HCT116 (cell line): ENCODE data around the gene FAM227B. TPM values are rescaled to one million over a fixed set of nuclear protein-coding genes. Genes with fewer than 3 reads are reported as not detected.

Experiments used
- ATAC-seq: fragments of 200-7000 bp; cut with Tn5 transposase; 2 replicates; pipeline ENCODE4 v1.9.1; 2020; ENCODE audit warnings: mild to moderate bottlenecking, moderate library complexity
- BruUV-seq: library from RNA; stranded (reverse); fragments of 400-500 nt; replicated peaks from 2 replicates; lab custom pipeline; 2021; lab: Mats Ljungman, UMichigan
- CTCF ChIA-PET: fragments of 300-600 bp; sonication (Branson Sonifier 250); formaldehyde crosslinking; loops from one replicate; lab custom pipeline; 2021; ENCODE audit warnings: antibody characterized with exemption; lab: Charles Lee
- POLR2A ChIA-PET: fragments of 300-600, 350-600 bp; sonication (Branson Sonifier 250); formaldehyde crosslinking; loops from one replicate; lab custom pipeline; 2021; ENCODE audit warnings: antibody characterized with exemption; lab: Charles Lee
- RAD21 ChIA-PET, 2 experiments: fragments of 300-600 bp; sonication (Branson Sonifier 250); formaldehyde crosslinking; loops; one replicate each; lab custom pipeline; 2023; ENCODE audit warnings: low total read pairs in 2 of 2; ENCODE audit not compliant: uncharacterized antibody in 2 of 2, unreplicated experiment in 2 of 2, low non-redundant PET in 1 of 2; lab: Charles Lee
- DNase-seq: peaks from one replicate; pipeline ENCODE4 v3.0.0-alpha.2; 2010; ENCODE audit warnings: low read depth, low spot score
- H2AFZ ChIP-seq: fragments of 200-600 bp; shearing (Covaris generic), sonication (generic); 2 replicates; pipeline ENCODE4 v1.6.1; 2017; ENCODE audit warnings: low read depth, mixed run types, mixed read lengths, antibody characterized with exemption, low read length; ENCODE audit not compliant: poor library complexity, severe bottlenecking
- H3K27ac ChIP-seq: 2 replicates; pipeline ENCODE4 v1.5.1; 2012; ENCODE audit warnings: low read depth, low read length
- H3K27me3 ChIP-seq: fragments of 200-600 bp; sonication (generic); 2 replicates; pipeline ENCODE4 v1.6.1; 2016; ENCODE audit warnings: mixed run types, low read length, mixed read lengths; ENCODE audit not compliant: insufficient read depth
- H3K36me3 ChIP-seq, 2 experiments: fragments of 200-500 bp in 1 of 2; fragments of 200-600 bp in 1 of 2; sonication (Bioruptor generic) in 1 of 2; sonication (generic) in 1 of 2; 2 replicates each; pipeline versions ENCODE4 v1.5.1 to v1.6.1; 2014 to 2016; ENCODE audit warnings: low read length in 2 of 2, inconsistent platforms in 1 of 2, mixed read lengths in 1 of 2, mixed run types in 1 of 2; ENCODE audit not compliant: insufficient read depth in 2 of 2, control insufficient read depth in 1 of 2
- H3K4me1 ChIP-seq, 2 experiments: fragments of 200-600 bp in 1 of 2; sonication (generic) in 1 of 2; 2 replicates each; pipeline versions ENCODE4 v1.5.1 to v1.6.1; 2012 to 2017; ENCODE audit warnings: low read length in 2 of 2, inconsistent platforms in 1 of 2, mild to moderate bottlenecking in 1 of 2, mixed read lengths in 1 of 2, mixed run types in 1 of 2, moderate library complexity in 1 of 2; ENCODE audit not compliant: insufficient read depth in 2 of 2, control insufficient read depth in 1 of 2
- H3K4me2 ChIP-seq: fragments of 200-600 bp; sonication (generic); 2 replicates; pipeline ENCODE4 v1.6.1; 2017; ENCODE audit warnings: mixed run types, low read length, mixed read lengths
- H3K4me3 ChIP-seq, 2 experiments: fragments of 200-600 bp in 1 of 2; sonication (generic) in 1 of 2; replicated peaks in 1 of 2; 2 replicates each; pipeline ENCODE4 v1.5.1; 2011 to 2016; ENCODE audit warnings: low read length in 2 of 2, control low read depth in 1 of 2, low read depth in 1 of 2, mild to moderate bottlenecking in 1 of 2, mixed read lengths in 1 of 2, mixed run types in 1 of 2
- H3K79me2 ChIP-seq: fragments of 200-600 bp; sonication (generic); 2 replicates; pipeline ENCODE4 v1.6.1; 2017; ENCODE audit warnings: mild to moderate bottlenecking, mixed run types, low read length, moderate library complexity, mixed read lengths; ENCODE audit not compliant: insufficient read depth
- H3K9ac ChIP-seq: fragments of 200-600 bp; sonication (generic); 2 replicates; pipeline ENCODE4 v1.6.1; 2016; ENCODE audit warnings: low read length, mixed read lengths
- H3K9me2 ChIP-seq: fragments of 200-600 bp; sonication (generic), shearing (Covaris generic); 2 replicates; pipeline ENCODE4 v1.6.1; 2017; ENCODE audit warnings: mixed run types, mild to moderate bottlenecking, moderate library complexity; ENCODE audit not compliant: insufficient read depth
- H3K9me3 ChIP-seq, 2 experiments: fragments of 200-500 bp in 1 of 2; fragments of 200-600 bp in 1 of 2; sonication (Bioruptor generic) in 1 of 2; sonication (generic) in 1 of 2; 2 replicates each; pipeline ENCODE4 v1.6.1; 2014 to 2017; ENCODE audit warnings: low read length in 2 of 2, mixed read lengths in 2 of 2, inconsistent platforms in 1 of 2, low read depth in 1 of 2, mild to moderate bottlenecking in 1 of 2, mixed run types in 1 of 2, moderate library complexity in 1 of 2; ENCODE audit not compliant: control insufficient read depth in 1 of 2, insufficient read depth in 1 of 2
- H4K20me1 ChIP-seq: fragments of 200-600 bp; sonication (generic), shearing (Covaris generic); 2 replicates; pipeline ENCODE4 v1.6.1; 2017; ENCODE audit warnings: mixed run types, mild to moderate bottlenecking, moderate library complexity; ENCODE audit not compliant: insufficient read depth
- CBX3 ChIP-seq: IDR thresholded peaks from 2 replicates; pipeline ENCODE4 v1.6.1; 2012; ENCODE audit warnings: low read depth
- CEBPB ChIP-seq: IDR thresholded peaks from 2 replicates; pipeline ENCODE4 v1.6.1; 2012; ENCODE audit warnings: low read depth
- EGR1 ChIP-seq: IDR thresholded peaks from 2 replicates; pipeline ENCODE4 v1.6.1; 2012; ENCODE audit warnings: low read depth
- ELF1 ChIP-seq: IDR thresholded peaks from 2 replicates; pipeline ENCODE4 v1.6.1; 2012; ENCODE audit warnings: low read depth, borderline replicate concordance
- JUND ChIP-seq: IDR thresholded peaks from 2 replicates; pipeline ENCODE4 v1.6.1; 2012
- POLR2A ChIP-seq: IDR thresholded peaks from 2 replicates; pipeline ENCODE4 v1.7.0; 2011; ENCODE audit warnings: borderline replicate concordance; ENCODE audit not compliant: insufficient read depth, insufficient read length; ENCODE audit errors: extremely low read depth
- POLR2AphosphoS5 ChIP-seq: IDR thresholded peaks from 2 replicates; pipeline ENCODE4 v1.6.1; 2011; ENCODE audit warnings: mild to moderate bottlenecking, low read depth, low read length, moderate library complexity
- RAD21 ChIP-seq: IDR thresholded peaks from 2 replicates; pipeline ENCODE4 v1.6.1; 2012; ENCODE audit warnings: low read depth, mild to moderate bottlenecking
- YY1 ChIP-seq: IDR thresholded peaks from 2 replicates; pipeline ENCODE4 v1.6.1; 2011; ENCODE audit warnings: low read length, low read depth, moderate library complexity, mild to moderate bottlenecking; ENCODE audit not compliant: insufficient replicate concordance; ENCODE audit errors: extremely low read depth
- ZFX ChIP-seq: fragments of 450-650 bp; IDR thresholded peaks from 2 replicates; pipeline ENCODE4 v1.6.1; 2017
- ZNF274 ChIP-seq: fragments of 200-500 bp; sonication (Bioruptor generic); IDR thresholded peaks from 2 replicates; pipeline ENCODE4 v1.6.1; 2014; ENCODE audit warnings: mild to moderate bottlenecking, low read depth, low read length, inconsistent platforms
- intact Hi-C: fragments of 100-400 bp; cut with micrococcal nuclease; formaldehyde crosslinking; loops from 2 replicates; pipeline ENCODE4 v1.10.0; 2022
- total RNA-seq: library from RNA; stranded (reverse); gene quantifications from one replicate; pipeline ENCODE4 v1.2.1, GENCODE V29; 2021; ENCODE audit not compliant: unreplicated experiment
- TF ChIP-seq, protein P1 (sequence below), 3 experiments: fragments of 200-600 bp in 1 of 3; sonication (generic) in 1 of 3; IDR thresholded peaks in 2 of 3; conservative IDR thresholded peaks in 1 of 3; 2 replicates each; pipeline ENCODE4 v1.5.1; 2012 to 2017; ENCODE audit warnings: low read depth in 2 of 3, low read length in 2 of 3, antibody characterized with exemption in 1 of 3, borderline replicate concordance in 1 of 3, control low read depth in 1 of 3, mild to moderate bottlenecking in 1 of 3, mixed read lengths in 1 of 3, mixed run types in 1 of 3, moderate library complexity in 1 of 3; ENCODE audit not compliant: insufficient read depth in 1 of 3
- TF ChIP-seq, protein P2 (sequence below): IDR thresholded peaks from 2 replicates; pipeline ENCODE4 v1.6.1; 2012

The FAM227B gene
- total RNA-seq, 1 experiment from 2014 or later = 6.9 TPM

- intact Hi-C loops = no loop called here
- ChIA-PET POLR2A (no interaction called here), CTCF (interaction anchor here (2.0 kb wide), 1 partner anchor 14 kb away, joined by 5 read pairs; the partner anchor contains the start of gene FGF7), RAD21 (no interaction called here)
- Histone ChIP-seq H3K9me3 (no peaks in the 10 kb centered on the region), H3K4me1 (no peaks in the 10 kb centered on the region), H3K9me2 (no peaks in the 10 kb centered on the region), H3K4me2 (no peak overlapping the region), H2AFZ (no peak overlapping the region), H3K36me3 (no peaks in the 10 kb centered on the region), H3K4me3 (no peak overlapping the region), H3K9ac (no peak overlapping the region), H3K79me2 (no peaks in the 10 kb centered on the region), H3K27ac (no peak overlapping the region)
- BruUV-seq = no TSS peak
- ATAC-seq (no peak), DNase-seq (no peak)
- TF ChIP-seq POLR2AphosphoS5 (no peak), YY1 (no peak), ZFX (no peak), ELF1 (no peak), CEBPB (no peak), EGR1 (no peak), POLR2A (no peak), JUND (no peak)
- TF ChIP-seq, protein P1, sequence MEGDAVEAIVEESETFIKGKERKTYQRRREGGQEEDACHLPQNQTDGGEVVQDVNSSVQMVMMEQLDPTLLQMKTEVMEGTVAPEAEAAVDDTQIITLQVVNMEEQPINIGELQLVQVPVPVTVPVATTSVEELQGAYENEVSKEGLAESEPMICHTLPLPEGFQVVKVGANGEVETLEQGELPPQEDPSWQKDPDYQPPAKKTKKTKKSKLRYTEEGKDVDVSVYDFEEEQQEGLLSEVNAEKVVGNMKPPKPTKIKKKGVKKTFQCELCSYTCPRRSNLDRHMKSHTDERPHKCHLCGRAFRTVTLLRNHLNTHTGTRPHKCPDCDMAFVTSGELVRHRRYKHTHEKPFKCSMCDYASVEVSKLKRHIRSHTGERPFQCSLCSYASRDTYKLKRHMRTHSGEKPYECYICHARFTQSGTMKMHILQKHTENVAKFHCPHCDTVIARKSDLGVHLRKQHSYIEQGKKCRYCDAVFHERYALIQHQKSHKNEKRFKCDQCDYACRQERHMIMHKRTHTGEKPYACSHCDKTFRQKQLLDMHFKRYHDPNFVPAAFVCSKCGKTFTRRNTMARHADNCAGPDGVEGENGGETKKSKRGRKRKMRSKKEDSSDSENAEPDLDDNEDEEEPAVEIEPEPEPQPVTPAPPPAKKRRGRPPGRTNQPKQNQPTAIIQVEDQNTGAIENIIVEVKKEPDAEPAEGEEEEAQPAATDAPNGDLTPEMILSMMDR (IDR thresholded peaks at IDR 0.05 in 2 of 3, conservative IDR thresholded peaks at IDR 0.05 in 1 of 3; ENCODE audit: borderline replicate concordance in 1 of 3, insufficient read depth in 1 of 3, low read depth in 2 of 3, low read length in 2 of 3) = no peak
- TF ChIP-seq, all 23 proteins: peak for 0
- Histone ChIP-seq H4K20me1 (no peaks in the 10 kb centered on the region), H3K27me3 (no peaks in the 10 kb centered on the region)
These were observed 183.9 kb downstream of the FAM227B start for GRCh38 chr15:49436751-49437150.

- H3K9ac ChIP-seq = no peak overlapping the region
- H3K4me2 ChIP-seq = no peak overlapping the region
- no peaks in the 10 kb centered on the region for H3K9me3 ChIP-seq
- ChIA-PET POLR2A (no interaction called here), CTCF (interaction anchor here (2.0 kb wide), 1 partner anchor 13 kb away, joined by 5 read pairs; the partner anchor contains the start of gene FGF7), RAD21 (no interaction called here)
- no peaks in the 10 kb centered on the region for H3K36me3 ChIP-seq
- H3K4me1 ChIP-seq = no peaks in the 10 kb centered on the region
- DNase-seq (no peak), ATAC-seq (no peak)
- H3K4me3 ChIP-seq = no peak overlapping the region
- no peaks in the 10 kb centered on the region for H3K79me2 ChIP-seq
- no peak overlapping the region for H2AFZ ChIP-seq
- H4K20me1 ChIP-seq = no peaks in the 10 kb centered on the region
- H3K9me2 ChIP-seq = no peaks in the 10 kb centered on the region
- H3K27me3 ChIP-seq = no peaks in the 10 kb centered on the region
- BruUV-seq = no TSS peak
- TF ChIP-seq EGR1 (no peak), ZFX (no peak), JUND (no peak), CBX3 (no peak), CEBPB (no peak), RAD21 (no peak), ELF1 (no peak), ZNF274 (no peak)
- TF ChIP-seq, protein P2, sequence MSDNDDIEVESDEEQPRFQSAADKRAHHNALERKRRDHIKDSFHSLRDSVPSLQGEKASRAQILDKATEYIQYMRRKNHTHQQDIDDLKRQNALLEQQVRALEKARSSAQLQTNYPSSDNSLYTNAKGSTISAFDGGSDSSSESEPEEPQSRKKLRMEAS = no peak
- intact Hi-C loops = no loop called here
- no peak overlapping the region for H3K27ac ChIP-seq
These were observed 185.4 kb downstream of the FAM227B start for GRCh38 chr15:49435174-49435573.
